ENCODE data around the gene FAM229B.
"Not testable (repeated sequence)": the region's sequence is repeated elsewhere in the genome, so short reads cannot be mapped to it uniquely, and the experiment has no call there.

The FAM229B gene

DNA sequence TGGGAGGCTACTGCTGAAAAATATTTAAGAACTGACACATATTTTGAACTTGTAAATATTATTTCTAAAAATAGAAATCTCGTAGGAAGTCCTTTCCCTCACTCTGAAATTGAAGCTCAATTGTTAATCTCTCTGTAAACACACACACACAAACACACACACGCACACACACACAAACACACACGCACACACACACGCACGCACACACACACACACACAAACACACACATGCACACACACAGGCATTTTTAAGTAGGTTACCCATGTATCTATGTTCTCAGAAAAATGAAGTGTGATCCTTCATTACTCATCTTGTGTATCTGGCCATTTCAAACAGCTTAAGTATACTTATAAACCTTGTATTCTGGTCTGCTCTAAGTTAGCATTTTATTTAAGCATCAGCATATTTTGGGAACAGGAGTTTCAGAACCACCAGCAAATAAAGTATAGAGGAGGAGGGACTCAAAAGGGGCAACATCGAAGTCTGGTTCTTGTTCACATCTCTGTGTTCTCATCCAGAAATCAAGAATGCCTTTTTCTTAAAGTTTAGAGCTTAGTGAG lies 21.9 kb upstream of the FAM229B start:
- DNase-seq (ENCODE audit: low read depth): no peak

DNA sequence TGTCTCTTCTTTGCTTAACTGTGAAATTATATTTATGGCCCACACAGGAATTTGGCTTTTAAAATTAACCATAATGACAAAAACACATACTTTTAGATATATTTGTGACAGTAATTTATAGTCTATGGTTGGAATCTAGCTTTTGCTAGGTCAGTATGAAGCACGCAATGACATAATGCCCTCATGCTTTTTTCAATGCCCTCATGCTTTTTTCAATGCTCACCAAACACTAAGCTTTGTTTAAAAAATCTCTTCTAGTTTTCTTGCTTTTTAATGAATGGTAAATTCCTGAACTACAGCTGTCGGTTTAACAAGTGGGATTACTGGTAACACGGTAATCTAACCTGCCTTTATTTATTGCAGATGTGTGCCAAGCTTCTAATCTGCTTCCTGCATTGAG lies 20.8 kb upstream of the FAM229B start:
- no peak for DNase-seq (ENCODE audit: low read depth)

DNA sequence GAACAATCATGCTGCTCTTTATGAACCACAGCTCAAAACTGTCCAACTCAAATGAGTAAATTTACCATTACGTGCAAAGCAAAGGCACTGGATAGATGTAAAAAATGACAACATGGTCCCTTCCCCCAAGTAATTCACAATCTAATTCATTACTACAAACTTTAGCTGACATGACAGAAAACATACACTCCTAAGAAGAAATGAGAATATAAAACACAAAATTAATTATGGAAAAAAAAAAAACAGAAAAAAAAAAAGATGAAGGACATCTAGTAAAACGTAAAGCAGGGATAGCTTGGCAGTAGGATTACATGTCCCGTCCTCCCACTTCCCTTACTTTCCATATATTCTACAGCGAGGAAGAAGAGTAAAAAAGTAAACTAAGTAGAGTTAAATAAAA lies 5.8 kb upstream of the FAM229B start:
- DNase-seq (ENCODE audit: low read depth): no peak

DNA sequence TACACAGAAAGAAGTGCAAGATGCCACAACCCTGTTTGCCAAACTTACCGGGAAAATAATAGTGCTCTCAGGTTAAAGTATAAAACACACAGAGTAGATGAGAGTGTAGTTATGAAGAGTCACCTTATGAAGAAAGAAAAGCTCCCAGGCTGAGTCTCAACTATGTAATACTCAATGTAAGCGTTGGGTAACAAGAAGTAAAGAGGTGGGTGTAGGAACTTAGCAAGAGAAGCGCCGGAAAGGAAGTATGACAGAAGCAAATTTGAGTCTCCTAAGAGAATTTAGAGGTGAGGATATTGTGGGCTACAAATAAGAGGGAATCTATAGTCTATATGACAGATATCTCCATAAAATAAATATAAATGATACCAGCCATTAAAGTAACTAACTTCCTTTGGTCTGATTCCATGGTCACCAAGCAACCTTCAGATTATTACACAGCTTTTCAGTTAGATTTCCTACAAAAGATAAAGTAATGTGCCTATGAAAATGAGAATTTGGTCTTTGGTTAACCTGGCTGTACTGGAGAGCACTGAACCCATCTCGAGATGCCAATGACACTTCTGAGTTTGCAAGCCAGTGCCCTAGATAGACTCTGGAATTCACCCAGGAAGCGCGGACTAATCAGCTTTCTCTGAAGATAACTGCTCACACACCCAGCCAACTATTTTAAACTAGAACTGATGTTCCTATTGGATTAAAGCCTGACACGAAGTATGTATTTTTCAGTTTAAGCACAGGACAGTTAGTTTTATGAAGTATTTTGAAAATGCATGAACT lies 1.9 kb upstream of the FAM229B start:
- DNase-seq (ENCODE audit: low read depth): no peak

DNA sequence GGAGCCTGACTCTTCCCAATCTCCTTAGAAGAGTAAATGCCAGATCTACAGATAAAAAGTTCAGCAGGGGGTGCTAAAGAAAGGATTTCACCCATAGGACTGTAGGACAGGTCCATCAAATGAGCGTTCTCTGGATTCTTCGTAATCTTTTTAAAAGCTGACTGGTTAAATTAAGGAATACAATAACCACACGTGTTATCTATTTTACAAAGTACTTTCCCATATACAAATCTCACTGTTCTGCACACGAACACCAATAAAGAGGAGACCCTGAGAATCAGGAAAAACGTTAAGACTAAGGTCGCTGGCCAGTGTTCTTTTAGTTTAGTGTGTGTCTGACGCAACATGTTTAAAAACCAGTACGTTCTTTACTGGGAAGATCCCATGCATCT lies 651 bp upstream of the FAM229B start:
- DNase-seq (ENCODE audit: low read depth): peak; percentile 32

DNA sequence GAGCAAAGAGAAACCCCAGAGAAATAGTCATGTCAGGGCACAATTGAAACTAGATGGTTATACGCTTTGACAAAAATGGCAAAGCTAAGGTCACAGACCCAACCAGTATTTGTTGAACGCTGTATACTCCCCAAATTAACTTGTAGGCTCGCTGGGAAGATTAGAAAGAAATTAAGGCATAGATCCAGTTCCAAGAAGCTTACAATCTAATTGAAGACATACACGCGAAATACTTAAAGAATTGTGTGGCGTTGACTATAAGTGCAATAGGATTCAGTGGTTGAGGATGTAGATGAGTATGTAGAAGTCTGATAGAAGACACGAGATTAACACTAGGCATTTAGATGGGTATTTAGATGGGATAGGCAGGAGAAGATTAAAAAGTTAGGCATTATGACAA lies 525 bp downstream of the FAM229B start:
- DNase-seq (ENCODE audit: low read depth): no peak

DNA sequence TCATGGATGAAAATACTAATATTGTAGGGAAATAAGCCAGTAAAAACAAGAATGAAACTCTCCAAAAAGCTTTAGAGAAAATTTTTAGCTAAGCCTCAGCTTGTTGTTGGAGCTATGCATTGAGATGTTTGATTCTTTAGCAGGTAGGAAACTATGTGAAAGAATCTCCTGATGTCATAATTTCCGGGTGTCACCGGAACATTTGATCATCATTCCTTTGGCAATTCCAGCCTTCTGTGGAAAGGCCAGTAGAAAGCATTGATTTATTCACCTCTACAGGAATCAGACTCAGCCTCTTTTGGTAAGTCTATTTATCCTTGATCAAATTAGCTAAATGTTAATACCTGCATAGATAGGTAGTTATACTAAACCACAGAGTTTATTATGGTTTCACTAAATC lies 9.5 kb downstream of the FAM229B start:
- DNase-seq (ENCODE audit: low read depth): no peak

DNA sequence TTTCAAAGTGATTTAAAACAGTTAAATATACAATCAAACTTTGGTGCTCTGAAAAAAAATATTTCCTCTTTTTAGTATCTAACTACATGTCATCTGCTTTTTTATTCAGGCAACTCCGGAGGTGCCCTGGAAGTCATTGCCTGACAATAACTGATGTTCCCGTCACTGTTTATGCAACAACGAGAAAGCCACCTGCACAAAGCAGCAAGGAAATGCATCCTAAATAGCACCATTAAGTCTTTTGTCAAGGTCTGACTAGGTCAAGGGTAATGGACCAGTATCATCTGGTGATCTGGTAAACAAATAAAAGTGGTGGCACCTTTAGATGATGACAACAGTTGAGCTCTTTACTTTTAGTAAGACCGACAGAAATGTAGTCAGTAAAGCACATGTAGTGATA lies 13.2 kb downstream of the FAM229B start:
- no peak for DNase-seq (ENCODE audit: low read depth)

DNA sequence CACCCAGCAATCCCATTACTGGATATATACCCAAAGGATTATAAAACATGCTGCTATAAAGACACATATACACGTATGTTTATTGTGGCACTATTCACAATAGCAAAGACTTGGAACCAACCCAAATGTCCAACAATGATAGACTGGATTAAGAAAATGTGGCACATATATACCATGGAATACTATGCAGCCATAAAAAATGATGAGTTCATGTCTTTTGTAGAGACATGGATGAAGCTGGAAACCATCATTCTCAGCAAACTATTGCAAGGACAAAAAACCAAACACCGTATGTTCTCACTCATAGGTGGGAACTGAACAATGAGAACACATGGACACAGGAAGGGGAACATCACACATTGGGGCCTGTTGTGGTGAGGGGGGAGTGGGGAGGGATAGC lies 18.6 kb downstream of the FAM229B start:
- DNase-seq (ENCODE audit: low read depth): not testable (repeated sequence)

DNA sequence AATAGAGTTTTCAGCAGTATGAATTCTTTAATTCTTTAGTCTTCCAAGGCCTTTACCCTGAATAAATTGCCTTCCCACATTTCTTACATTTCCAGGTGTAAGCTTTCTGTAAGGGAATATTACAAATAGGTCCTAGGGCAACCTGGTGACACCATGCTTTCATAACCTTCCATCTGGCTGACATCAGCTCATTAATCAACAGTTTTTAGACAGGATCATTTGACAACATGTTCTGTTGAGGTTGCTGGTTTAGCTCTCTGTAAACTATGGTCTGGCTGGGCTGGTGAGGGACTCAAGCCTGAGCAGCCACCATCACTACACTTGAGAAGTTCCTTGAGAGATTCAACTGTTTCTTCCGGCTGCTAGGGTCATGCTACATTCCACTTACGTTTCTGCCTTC lies 19.2 kb downstream of the FAM229B start:
- no peak for DNase-seq (ENCODE audit: low read depth)

DNA sequence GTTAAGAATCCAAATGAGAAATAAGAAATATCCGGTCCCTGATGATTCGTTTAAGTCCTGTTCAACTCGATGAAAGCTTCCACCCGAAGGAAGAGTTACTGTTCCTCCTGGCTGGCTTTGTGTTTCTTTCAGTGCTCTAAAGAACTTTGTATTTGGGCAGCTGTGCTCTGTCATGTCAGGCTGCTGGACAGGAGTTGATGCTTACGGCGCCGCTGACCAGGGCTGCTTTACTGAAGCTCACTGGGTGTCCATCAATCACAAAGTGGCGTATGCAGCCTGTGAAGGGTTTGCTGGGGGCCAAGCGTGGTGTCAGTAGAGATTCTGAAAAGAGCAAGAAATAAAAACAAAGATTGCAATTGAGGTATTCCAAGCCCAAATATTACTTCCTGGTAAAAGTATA lies 21.9 kb downstream of the FAM229B start:
- no peak for DNase-seq (ENCODE audit: low read depth)

DNA sequence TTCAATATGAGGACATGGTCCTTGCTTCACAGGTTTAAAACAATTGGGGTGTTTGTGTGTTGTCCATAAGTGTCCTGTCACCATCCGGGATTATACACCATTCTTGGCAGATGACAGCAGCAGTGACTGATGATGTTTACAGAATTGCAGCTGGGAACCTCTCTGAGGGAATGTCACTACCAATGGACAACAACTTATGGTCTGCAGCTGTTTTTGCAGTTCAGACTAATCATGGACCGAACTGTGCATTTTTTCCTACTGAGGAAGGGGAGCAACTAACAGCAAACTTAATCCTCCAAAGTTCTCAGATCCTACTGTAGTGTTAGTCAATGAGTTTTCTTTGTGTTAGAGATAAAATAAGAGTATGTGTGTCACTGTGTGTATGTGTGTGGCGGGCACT lies 26.0 kb downstream of the FAM229B start:
- DNase-seq (ENCODE audit: low read depth): no peak

DNA sequence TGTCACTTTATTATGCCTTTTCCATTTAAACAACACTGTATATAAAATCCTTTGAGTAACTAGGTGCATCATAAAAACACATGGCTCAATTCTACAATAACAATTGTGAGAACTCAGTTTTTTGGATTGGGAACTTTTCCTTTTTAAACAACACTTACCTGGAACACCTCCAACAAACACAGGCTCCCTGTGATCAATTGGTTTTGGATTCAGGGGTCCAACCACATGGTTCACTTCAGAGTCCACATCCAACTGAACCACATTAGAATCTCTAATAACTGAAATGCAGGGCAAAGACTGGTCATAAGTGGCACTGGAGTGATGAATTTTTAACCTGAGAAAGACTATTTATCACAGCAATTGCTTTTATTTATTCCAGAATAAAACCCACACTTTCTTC lies 26.5 kb downstream of the FAM229B start:
- DNase-seq (ENCODE audit: low read depth): no peak

DNA sequence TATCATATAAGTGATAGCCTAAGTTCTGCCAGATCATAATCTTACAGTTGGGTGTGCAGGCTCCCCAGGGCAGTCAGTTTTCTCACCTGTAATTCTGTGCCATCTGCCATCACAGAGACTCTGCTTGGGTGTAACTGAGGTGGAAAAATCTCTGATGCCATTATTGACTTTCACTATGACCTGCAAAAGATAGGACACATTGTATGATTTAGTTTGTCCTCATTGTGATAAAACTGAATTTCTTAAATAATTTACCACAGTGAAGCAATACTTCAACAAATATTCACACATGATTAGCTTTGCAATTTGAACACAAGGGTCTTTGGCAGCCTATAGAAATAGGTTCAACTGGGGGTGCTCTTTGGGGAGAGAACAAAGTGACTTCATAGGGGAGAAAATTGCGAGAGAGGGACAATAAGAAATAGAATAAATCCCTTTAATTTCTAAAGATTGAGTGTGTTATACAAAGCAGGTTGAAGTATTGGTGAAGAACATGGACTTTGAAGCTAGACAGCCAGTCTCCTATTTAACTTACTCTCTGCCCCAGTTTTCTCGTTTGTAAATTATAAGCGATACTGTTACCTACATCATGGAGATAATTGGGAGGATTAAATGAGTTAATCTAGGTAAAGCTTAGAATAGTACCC lies 27.3 kb downstream of the FAM229B start:
- no peak for DNase-seq (ENCODE audit: low read depth)

DNA sequence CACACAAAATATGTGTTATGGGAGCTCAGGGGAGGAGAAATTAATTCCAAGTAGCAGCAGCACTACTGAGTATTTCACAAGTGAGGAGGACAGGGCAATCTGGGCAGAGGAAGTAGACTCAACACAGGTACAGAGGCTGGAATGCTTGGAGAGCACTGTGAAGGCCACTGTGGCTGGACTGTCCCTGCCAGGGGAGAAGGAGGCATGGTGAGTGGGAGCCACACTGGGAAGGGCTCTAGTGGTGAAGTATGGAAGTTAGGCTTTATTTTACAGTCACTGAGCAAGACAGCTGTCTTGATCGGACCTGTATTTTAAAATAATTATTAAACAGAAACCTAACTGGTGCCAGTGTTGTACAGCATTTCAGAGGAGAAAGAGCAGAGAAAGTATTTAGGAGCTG lies 28.8 kb downstream of the FAM229B start:
- no peak for DNase-seq (ENCODE audit: low read depth)

DNA sequence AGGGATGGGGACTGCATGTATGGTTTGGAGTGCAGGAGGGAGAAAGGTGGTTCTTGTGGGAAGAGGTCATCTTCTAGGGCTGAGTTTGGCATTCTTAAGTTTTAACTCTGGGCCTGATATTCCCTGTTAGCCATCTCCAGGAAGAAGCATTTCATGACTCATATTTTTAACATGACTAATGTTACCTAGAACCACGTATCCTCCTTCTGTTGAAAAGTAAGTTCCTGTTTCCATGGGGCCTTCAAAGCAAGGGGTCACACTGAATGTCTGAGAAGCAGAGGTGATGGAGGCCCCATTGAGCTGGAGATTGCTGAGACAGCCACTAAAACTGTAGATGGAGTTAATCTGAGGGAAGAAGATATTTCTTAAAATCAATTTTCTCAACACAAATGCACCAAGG lies 30.2 kb downstream of the FAM229B start:
- no peak for DNase-seq (ENCODE audit: low read depth)

DNA sequence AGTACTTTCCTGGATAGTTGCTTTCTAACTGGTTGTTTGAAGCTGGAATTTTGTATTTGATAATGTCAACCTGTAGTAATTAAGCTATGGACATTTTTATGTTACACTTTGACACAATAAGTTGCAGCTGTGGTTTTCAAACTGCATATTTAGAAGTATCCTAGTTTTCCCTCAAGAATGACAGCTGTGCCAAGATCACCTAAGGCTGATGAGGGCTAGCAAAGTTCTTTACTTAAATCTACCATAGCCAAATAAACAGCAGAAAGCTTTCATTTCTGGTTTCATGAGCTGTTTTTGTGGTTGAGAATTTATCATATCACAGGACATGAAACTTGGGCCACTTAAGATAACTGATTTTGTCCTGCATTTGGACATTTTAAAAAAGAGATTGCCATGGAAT lies 30.6 kb downstream of the FAM229B start:
- no peak for DNase-seq (ENCODE audit: low read depth)

DNA sequence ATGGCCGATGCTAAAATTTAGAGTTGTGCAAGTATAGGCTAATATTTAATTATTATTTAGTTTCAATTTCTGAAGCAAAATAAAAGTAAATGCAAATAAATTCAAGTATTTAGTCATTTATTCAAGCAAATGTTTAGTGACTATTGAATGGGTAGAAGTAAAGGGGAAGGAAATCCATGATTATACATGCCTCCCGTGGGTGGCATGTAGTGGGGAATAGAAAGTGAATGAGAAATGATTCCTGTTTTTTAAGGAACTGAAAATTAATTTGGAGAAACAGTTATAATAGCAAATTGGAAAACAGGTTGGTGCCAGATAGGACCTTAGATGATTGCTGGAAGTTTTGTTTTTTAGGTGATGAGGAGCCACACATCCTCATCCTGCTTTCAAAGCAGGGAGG lies 35.4 kb downstream of the FAM229B start:
- no peak for DNase-seq (ENCODE audit: low read depth)

DNA sequence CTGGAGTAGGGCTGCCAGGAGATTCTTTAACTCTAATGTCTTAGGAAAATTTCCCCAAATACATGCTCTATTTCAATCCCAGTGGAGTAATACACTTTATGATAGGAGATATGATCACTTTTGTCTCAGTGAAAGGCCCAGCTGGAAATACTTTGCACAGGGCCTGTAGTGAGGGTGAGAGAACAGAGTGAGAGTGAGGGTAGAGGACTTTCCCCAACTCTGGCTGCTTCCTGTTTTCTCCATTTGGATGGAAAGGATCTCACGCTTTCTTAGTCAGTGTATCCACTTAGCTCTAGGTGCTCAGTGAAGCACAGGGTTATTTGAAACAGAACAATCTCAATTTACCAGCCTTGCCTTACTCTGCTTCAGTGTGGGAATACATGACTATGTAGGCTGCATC lies 36.6 kb downstream of the FAM229B start:
- no peak for DNase-seq (ENCODE audit: low read depth)

DNA sequence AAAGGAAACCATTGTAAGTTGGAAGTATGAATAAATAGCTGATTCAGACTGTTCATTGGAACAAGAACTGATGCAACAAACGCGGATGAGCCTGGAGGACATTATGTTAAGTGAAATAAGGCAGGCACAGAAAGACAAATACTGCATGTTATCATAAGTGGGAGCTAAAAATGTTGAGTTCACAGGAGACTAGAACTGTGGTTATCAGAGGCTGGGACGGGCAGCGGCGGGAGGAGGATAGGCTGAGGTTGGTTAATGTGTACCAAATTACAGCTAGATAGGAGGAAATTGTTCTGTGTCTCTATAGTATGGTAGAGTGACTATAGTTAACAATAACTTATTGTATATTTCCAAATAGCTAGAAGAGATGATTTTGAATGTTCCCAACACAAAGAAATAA lies 40.8 kb downstream of the FAM229B start:
- no peak for DNase-seq (ENCODE audit: low read depth)

DNA sequence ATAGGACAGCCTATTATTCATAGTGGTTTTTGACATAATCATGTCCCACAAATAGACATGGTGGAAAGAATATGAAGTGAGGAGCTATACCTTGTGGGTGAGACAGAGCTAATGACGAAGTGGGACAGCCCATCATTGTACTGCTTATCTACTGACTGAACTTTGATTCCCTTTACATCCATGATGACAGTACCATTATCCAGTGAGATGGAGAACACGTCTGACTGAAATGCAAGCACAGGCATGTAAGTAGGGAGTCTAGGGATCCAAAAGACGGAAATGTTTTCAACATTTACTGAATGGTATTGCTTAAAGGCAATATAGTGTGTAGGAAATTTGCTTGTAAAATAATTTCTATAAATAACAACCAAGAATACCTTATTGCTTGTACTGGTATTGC lies 43.5 kb downstream of the FAM229B start:
- DNase-seq (ENCODE audit: low read depth): no peak

DNA sequence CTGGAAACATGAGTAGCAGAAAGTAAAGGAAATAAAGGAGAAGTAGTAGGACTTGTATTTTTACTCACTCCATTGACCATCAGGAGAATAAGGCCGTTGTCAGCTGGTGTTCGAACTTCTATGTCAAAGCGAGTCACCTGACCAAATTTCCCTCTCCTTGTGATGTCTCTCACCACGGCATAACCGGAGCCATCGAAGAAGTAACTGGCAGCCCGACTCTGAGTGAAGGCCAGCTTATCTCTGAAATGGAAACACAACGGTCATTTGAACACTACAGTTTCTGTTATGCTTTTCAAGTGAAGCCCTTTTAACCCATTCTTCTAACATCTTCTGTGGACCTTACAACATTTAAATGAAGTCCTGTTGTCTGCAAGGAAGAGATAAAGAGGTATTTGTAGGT lies 51.7 kb downstream of the FAM229B start:
- DNase-seq (ENCODE audit: low read depth): no peak

DNA sequence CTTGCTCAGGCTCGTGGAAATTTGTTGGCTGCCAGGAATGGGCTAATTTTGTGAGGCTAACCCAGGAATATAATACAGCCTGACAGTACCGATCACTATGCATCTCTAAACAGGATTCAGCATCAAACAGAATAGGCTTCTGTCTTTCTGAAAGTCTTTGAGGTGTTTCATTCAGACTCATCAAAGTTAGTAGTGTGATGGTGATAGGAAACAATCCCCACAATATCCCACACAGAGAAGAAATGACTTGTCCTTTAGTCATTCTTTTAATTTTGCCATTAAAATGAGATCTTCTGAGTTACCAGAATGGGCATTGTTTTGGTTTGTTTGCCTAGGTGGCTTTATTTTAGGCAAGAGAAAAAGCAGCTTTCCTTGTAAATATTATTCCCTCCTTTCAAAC lies 54.3 kb downstream of the FAM229B start:
- DNase-seq (ENCODE audit: low read depth): no peak

Measured in GM04503 (cell line).